GM23338 (cell line): Measurements from ENCODE around the gene GIGYF2.

ENCODE experiments used
- EZH2 ChIP-seq: fragments of 200-600 bp; sonication (generic); IDR thresholded peaks from one replicate; pipeline ENCODE4 v1.8.0; 2017; ENCODE audit warnings: antibody characterized with exemption, mild to moderate bottlenecking, low read depth; ENCODE audit not compliant: unreplicated experiment
- STAT1 ChIP-seq: IDR thresholded peaks from one replicate; pipeline ENCODE4 v1.6.1; 2016; ENCODE audit warnings: antibody characterized with exemption; ENCODE audit not compliant: unreplicated experiment
- TF ChIP-seq, protein P1 (sequence below), 2 experiments: fragments of 200-600 bp in 1 of 2; sonication (generic) in 1 of 2; conservative IDR thresholded peaks; 2 replicates each; pipeline versions ENCODE4 v1.5.1 to v1.6.1; 2016 to 2017; ENCODE audit warnings: antibody characterized with exemption in 2 of 2, low read depth in 2 of 2, mild to moderate bottlenecking in 2 of 2, moderate library complexity in 1 of 2
- TF ChIP-seq, protein P2 (sequence below): IDR thresholded peaks from one replicate; pipeline ENCODE4 v1.6.1; 2018; ENCODE audit warnings: antibody characterized with exemption; ENCODE audit not compliant: unreplicated experiment

DNA sequence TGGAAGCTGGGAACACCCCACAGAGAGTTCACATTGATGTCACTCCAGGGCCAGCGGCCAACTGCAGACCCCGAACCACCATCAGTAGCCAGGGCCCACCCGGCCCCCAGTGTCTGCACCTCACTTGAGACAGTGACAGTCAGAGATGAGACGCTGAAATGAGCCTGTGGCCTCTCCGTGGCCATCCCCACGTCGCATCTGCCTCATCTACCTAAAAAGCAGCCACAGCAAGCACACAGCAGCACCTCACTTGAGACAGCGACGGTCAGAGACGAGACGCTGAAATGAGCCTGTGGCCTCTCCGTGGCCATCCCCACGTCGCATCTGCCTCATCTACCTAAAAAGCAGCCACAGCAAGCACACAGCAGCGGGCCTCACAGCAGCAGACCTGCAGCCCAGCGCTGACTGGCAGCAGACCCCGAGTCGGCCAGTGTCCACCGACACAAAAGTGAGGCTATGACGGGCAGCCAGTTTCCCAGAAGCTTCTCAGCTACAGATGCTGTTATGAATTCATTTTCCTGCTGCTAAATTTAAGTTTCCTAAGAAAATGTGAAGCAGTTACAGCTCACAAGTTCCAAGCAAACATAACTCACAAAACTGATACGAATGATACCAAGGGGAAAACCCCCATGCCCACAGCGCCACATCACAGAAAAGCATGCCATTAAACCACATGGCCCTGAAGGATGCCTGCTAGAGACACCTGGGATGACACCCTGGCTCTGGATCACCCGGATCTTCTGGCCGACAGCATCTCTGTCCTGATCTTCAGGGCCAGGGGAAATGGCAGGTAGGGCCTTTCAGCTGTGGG is 200.7 kb downstream of the GIGYF2 start:
- TF ChIP-seq, protein P1, sequence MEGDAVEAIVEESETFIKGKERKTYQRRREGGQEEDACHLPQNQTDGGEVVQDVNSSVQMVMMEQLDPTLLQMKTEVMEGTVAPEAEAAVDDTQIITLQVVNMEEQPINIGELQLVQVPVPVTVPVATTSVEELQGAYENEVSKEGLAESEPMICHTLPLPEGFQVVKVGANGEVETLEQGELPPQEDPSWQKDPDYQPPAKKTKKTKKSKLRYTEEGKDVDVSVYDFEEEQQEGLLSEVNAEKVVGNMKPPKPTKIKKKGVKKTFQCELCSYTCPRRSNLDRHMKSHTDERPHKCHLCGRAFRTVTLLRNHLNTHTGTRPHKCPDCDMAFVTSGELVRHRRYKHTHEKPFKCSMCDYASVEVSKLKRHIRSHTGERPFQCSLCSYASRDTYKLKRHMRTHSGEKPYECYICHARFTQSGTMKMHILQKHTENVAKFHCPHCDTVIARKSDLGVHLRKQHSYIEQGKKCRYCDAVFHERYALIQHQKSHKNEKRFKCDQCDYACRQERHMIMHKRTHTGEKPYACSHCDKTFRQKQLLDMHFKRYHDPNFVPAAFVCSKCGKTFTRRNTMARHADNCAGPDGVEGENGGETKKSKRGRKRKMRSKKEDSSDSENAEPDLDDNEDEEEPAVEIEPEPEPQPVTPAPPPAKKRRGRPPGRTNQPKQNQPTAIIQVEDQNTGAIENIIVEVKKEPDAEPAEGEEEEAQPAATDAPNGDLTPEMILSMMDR (conservative IDR thresholded peaks at IDR 0.05; ENCODE audit: low read depth in 2 of 2) = no peak
- TF ChIP-seq EZH2 = no peak
- no peak for TF ChIP-seq STAT1
- TF ChIP-seq, protein P2, sequence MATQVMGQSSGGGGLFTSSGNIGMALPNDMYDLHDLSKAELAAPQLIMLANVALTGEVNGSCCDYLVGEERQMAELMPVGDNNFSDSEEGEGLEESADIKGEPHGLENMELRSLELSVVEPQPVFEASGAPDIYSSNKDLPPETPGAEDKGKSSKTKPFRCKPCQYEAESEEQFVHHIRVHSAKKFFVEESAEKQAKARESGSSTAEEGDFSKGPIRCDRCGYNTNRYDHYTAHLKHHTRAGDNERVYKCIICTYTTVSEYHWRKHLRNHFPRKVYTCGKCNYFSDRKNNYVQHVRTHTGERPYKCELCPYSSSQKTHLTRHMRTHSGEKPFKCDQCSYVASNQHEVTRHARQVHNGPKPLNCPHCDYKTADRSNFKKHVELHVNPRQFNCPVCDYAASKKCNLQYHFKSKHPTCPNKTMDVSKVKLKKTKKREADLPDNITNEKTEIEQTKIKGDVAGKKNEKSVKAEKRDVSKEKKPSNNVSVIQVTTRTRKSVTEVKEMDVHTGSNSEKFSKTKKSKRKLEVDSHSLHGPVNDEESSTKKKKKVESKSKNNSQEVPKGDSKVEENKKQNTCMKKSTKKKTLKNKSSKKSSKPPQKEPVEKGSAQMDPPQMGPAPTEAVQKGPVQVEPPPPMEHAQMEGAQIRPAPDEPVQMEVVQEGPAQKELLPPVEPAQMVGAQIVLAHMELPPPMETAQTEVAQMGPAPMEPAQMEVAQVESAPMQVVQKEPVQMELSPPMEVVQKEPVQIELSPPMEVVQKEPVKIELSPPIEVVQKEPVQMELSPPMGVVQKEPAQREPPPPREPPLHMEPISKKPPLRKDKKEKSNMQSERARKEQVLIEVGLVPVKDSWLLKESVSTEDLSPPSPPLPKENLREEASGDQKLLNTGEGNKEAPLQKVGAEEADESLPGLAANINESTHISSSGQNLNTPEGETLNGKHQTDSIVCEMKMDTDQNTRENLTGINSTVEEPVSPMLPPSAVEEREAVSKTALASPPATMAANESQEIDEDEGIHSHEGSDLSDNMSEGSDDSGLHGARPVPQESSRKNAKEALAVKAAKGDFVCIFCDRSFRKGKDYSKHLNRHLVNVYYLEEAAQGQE = no peak
